Heart right ventricle (tissue), 16 donors: ENCODE results near the gene FBXO38. TPM values are rescaled to one million over a fixed set of nuclear protein-coding genes. Genes with fewer than 3 reads are reported as not detected.
A peak's percentile ranks its signal among the peaks of the same experiment; 100 is the strongest.

Experiments
- ATAC-seq, 8 donors: fragments of 200-7000 bp; cut with Tn5 transposase; one replicate each; pipeline ENCODE4 v1.9.1; 2020; ENCODE audit warnings: mild to moderate bottlenecking in 8 of 8, moderate library complexity in 8 of 8, moderate number of reproducible peaks in 1 of 8
- DNase-seq, 2 donors: peaks; one replicate each; pipeline ENCODE4 v3.0.0-alpha.2; 2020
- H3K27ac ChIP-seq, 10 donors: fragments of 200-600 bp; sonication (generic) in 2 of 10; one replicate each; pipeline versions ENCODE4 v1.5.0 to v1.8.0; 2020 to 2022; ENCODE audit warnings: mild to moderate bottlenecking in 3 of 10
- H3K27me3 ChIP-seq, 7 donors: fragments of 200-600 bp; one replicate each; pipeline ENCODE4 v1.8.0; 2021 to 2022; ENCODE audit warnings: mild to moderate bottlenecking in 2 of 7
- H3K36me3 ChIP-seq, 9 donors: fragments of 200-600 bp; sonication (generic) in 1 of 9; one replicate each; pipeline versions ENCODE4 v1.5.0 to v1.8.0; 2020 to 2022; ENCODE audit warnings: mild to moderate bottlenecking in 2 of 9
- H3K4me1 ChIP-seq, 9 donors: fragments of 200-600 bp; sonication (generic) in 1 of 9; one replicate each; pipeline versions ENCODE4 v1.5.0 to v1.8.0; 2020 to 2022; ENCODE audit warnings: mild to moderate bottlenecking in 4 of 9
- H3K4me3 ChIP-seq, 10 donors: fragments of 200-600 bp; sonication (generic) in 2 of 10; one replicate each; pipeline versions ENCODE4 v1.5.0 to v1.8.0; 2020 to 2022; ENCODE audit warnings: mild to moderate bottlenecking in 7 of 10, moderate library complexity in 2 of 10
- H3K9me3 ChIP-seq, 11 donors: fragments of 200-600 bp in 10 of 11; sonication (generic) in 2 of 11; one replicate each; pipeline versions ENCODE4 v1.5.0 to v1.8.0; 2013 to 2022; ENCODE audit warnings: mild to moderate bottlenecking in 2 of 11, control low read depth in 1 of 11, moderate library complexity in 1 of 11
- WGBS, 2 donors: extraction: QIAGEN DNeasy Blood & Tissue Kit; methylation state at CpG; one replicate each; pipeline ENCODE4 v1.1.7; 2013; ENCODE audit warnings: inconsistent platforms in 1 of 2; 5-methylcytosine and 5-hydroxymethylcytosine counted together
- intact Hi-C, 10 donors: fragments of 100-400 bp; cut with DNase I; formaldehyde crosslinking; loops; one replicate each; pipeline versions ENCODE4 v1.11.1 to v1.14.2; 2022
- polyA plus RNA-seq, 2 donors: library from polyadenylated mRNA; stranded (reverse); fragments of 200-250 nt; gene quantifications; one replicate each; pipeline ENCODE4 v1.2.3, GENCODE V29; 2013
- total RNA-seq, 10 donors: library from RNA; stranded (reverse); fragmentation: NEBNext Ultra II Directional in 3 of 10; extraction: Animal tissue kit (Norgen Biotek cat#: 25700) in 3 of 10; gene quantifications; one replicate each; pipeline versions ENCODE4 v1.2.1 to v1.2.4, GENCODE V29; 2021 to 2023
- TF ChIP-seq, protein P1 (sequence below), 9 donors: fragments of 200-600 bp; sonication (generic) in 2 of 9; IDR thresholded peaks; one replicate each; pipeline versions ENCODE4 v1.5.0 to v1.8.0; 2021 to 2022; ENCODE audit warnings: antibody characterized with exemption in 9 of 9, mild to moderate bottlenecking in 5 of 9, moderate library complexity in 1 of 9
- donor health status: Arrhythmogenic right ventricular cardiomyopathy.
- donor health status: ischemic (EF 13 %, LVEDD 7.1; RV severe dilation, severe dysfunction).
- donor health status: healthy with polysubstance abuse.
- donor health status: DM: no; HTN: yes; CAD: no.
- donor health status: DM: no; HTN: no; CAD: no.
- donor health status: ischemic (EF 25% LVEDD 6.9; RV normal size, moderate dysfunction).
- donor health status: ischemic (EF 25% LVEDD 5.7; RV mildly dilated, moderate dysfunction).
- donor health status: healthy.
- donor health status: DM: yes; HTN: yes; CAD: no.
- donor health status: Ischemic cardiomyopathy.
- donor health status: ischemic (EF 35%, LVEDD 5.7; RV mildly dilated, moderate dysfunction).
- donor health status: nonischemic (EF 11% LVEDD 7.7; RV severe dilation, severe dysfunction).
- donor health status: DM: yes; HTN: yes; CAD: no.
- donor health status: PGD.
- donor health status: ischemic (EF 29% LVEDD 5.4; RV normal size, mild dysfunction).
- donor health status: nonischemic (EF 23%, LVEDD 6.1; RV moderate dilation, normal function).

FBXO38 gene
- total and polyA plus RNA-seq, 12 donors: 10.2 to 66.4 (median 46.6) TPM

DNA sequence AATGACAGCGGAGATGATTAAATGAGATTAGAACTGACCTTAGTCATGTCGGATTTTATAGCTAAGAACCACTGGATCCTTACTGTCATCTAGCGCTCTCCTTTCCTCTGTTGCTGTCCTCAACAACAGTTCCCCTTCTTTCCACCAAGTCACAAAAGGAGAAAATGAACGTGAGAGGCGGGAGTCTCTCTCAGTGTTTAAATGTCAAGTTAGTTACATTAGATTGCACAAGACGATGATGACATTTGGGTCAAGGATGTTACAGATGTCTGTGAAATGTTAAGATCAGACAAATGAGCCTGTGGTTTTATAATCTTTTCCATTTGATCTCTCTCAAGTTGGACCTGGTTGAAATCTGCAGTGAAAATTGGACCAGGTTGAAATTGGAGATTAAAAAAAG, 53.5 kb downstream of the FBXO38 start:
- intact Hi-C loops: no loop called here
- H3K4me3 ChIP-seq: no peak overlapping the region
- peaks cover 0 to 7% (median 0%) of the 10 kb centered on the region in 9 donors for H3K4me1 ChIP-seq
- no peaks in the 10 kb centered on the region for H3K27me3 ChIP-seq
- DNase-seq (no peak), ATAC-seq (peak in 1 of 8 donors; percentile 10)
- TF ChIP-seq, protein P1, sequence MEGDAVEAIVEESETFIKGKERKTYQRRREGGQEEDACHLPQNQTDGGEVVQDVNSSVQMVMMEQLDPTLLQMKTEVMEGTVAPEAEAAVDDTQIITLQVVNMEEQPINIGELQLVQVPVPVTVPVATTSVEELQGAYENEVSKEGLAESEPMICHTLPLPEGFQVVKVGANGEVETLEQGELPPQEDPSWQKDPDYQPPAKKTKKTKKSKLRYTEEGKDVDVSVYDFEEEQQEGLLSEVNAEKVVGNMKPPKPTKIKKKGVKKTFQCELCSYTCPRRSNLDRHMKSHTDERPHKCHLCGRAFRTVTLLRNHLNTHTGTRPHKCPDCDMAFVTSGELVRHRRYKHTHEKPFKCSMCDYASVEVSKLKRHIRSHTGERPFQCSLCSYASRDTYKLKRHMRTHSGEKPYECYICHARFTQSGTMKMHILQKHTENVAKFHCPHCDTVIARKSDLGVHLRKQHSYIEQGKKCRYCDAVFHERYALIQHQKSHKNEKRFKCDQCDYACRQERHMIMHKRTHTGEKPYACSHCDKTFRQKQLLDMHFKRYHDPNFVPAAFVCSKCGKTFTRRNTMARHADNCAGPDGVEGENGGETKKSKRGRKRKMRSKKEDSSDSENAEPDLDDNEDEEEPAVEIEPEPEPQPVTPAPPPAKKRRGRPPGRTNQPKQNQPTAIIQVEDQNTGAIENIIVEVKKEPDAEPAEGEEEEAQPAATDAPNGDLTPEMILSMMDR (IDR thresholded peaks at IDR 0.05): no peak
- H3K9me3 ChIP-seq: no peaks in the 10 kb centered on the region
- peaks cover 0 to 100% (median 48%) of the 10 kb centered on the region in 9 donors for H3K36me3 ChIP-seq
- H3K27ac ChIP-seq: no peak overlapping the region
- 88 to 90% methylated on average over 6 of the region's 6 CpGs for WGBS, 2 donors

DNA sequence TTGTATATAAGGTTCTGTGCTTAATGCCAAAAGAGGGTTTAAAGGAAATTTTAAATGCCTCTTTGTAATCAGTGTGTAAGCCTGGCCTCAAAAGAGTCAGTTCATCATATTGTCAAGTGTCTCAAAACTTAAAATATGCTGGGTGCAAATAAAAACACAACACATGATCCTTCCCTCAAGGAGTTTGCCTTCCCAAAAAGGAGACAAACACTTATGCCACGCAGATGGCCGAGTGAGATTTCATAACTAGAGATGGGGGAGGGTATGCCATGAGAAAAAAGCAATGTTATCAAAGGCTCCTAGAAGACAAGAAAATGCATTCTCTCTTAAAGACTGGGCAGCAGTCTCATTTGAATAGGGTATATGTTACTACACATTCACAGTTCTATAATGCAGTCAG, 55.2 kb downstream of the FBXO38 start:
- DNase-seq: no peak
- Histone ChIP-seq H3K27me3 (no peaks in the 10 kb centered on the region), H3K4me3 (no peak overlapping the region), H3K36me3 (peaks cover 0 to 99% (median 49%) of the 10 kb centered on the region in 9 donors), H3K4me1 (peaks cover 0 to 7% (median 0%) of the 10 kb centered on the region in 9 donors), H3K27ac (no peak overlapping the region), H3K9me3 (no peaks in the 10 kb centered on the region)
- 44 to 51% methylated on average over 2 of the region's 2 CpGs for WGBS, 2 donors
- intact Hi-C loops: no loop called here
- no peak for ATAC-seq
- TF ChIP-seq, protein P1 (IDR thresholded peaks at IDR 0.05): no peak

DNA sequence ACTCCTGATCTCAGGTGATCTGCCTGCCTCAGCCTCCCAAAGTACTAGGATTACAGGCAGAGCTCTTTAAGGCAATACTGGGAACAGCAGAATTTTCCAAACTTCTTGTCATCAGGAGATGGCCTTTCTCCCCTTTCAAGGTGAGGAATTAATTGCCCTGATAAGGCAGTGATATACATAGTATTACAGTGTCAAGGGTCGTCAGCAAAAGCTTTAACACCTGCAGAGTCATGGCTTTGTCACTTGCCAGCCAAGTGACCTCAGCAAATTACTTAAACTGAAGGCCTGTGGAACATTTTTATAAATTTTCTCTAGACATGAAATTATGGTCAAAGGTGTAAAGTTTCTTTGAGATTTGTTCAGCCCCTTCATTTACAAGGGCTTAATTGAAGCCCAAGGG, 59.5 kb downstream of the FBXO38 start:
- Histone ChIP-seq H3K4me3 (no peak overlapping the region), H3K36me3 (peaks cover 0 to 62% (median 38%) of the 10 kb centered on the region in 9 donors), H3K4me1 (peaks cover 0 to 34% (median 4%) of the 10 kb centered on the region in 9 donors), H3K27me3 (no peaks in the 10 kb centered on the region), H3K9me3 (no peaks in the 10 kb centered on the region), H3K27ac (no peak overlapping the region)
- ATAC-seq (no peak), DNase-seq (no peak)
- intact Hi-C loops: loop anchor here in 6 of 10 donors (5.0 to 10.0 kb wide), 8 partner anchors 148 to 672 kb away; no protein-coding TSS in a partner anchor
- TF ChIP-seq, protein P1 (IDR thresholded peaks at IDR 0.05): no peak
- 47% methylated on average over 1 of the region's 1 CpG for WGBS, 2 donors

DNA sequence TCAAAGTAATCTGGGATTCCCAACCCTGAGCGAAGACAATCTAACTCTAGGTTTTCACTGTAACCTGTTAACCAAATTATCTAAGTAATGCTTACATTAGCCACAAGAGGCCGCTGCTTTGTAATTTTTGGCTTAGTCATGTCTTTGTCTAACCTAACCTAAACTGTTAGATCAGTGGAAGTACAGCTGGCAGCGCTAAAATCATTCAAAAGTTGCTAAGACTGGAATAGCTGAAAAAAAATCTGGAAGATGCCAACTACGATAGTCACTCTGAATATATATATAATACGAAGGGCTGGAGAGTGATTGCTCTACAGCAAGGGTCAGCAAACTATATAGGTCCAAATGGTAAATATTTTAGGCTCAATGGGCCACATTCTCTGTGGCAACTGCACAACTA, 60.2 kb downstream of the FBXO38 start:
- peak in 1 of 2 donors; percentile 73 for DNase-seq
- H3K4me3 ChIP-seq: no peak overlapping the region
- WGBS, 2 donors: 20 to 26% methylated on average over 5 of the region's 5 CpGs
- peak overlapping the region in 2 of 10 donors; percentile 13 to 33 for H3K27ac ChIP-seq
- TF ChIP-seq, protein P1 (IDR thresholded peaks at IDR 0.05): peak; percentile 48 to 84 (median 77)
- H3K9me3 ChIP-seq: no peaks in the 10 kb centered on the region
- intact Hi-C loops: loop anchor here in 8 of 10 donors (1.0 to 10.0 kb wide), 13 partner anchors 38 to 671 kb away; no protein-coding TSS in a partner anchor
- H3K4me1 ChIP-seq: peaks cover 0 to 32% (median 3%) of the 10 kb centered on the region in 9 donors
- H3K27me3 ChIP-seq: no peaks in the 10 kb centered on the region
- H3K36me3 ChIP-seq: peaks cover 0 to 54% (median 37%) of the 10 kb centered on the region in 9 donors
- peak; percentile 71 to 86 (median 80) for ATAC-seq
